ENCODE results near the gene NMB.
"Not testable (repeated sequence)": the region's sequence is repeated elsewhere in the genome, so short reads cannot be mapped to it uniquely, and the experiment has no call there.

The NMB gene

GRCh38 chr15:84642640-84643039, 15.4 kb downstream of the NMB start:
- no CpG with 5 or more reads among the region's 2 CpGs for WGBS (ENCODE audit: insufficient coverage, insufficient read length)
- not testable (repeated sequence) for H3K27me3 ChIP-seq (ENCODE audit: control insufficient read depth, insufficient read depth, low read length); H3K9me3 ChIP-seq (ENCODE audit: control insufficient read depth, insufficient read depth, low read length); DNase-seq (ENCODE audit: low read depth, low spot score); H3K27ac ChIP-seq (ENCODE audit: low read length); H3K4me3 ChIP-seq (ENCODE audit: low read length); H3K4me1 ChIP-seq (ENCODE audit: control insufficient read depth, insufficient read depth, low read length)
- H3K36me3 ChIP-seq (ENCODE audit: control insufficient read depth, insufficient read depth, low read length) = peaks cover 30% of the 10 kb centered on the region

DNA sequence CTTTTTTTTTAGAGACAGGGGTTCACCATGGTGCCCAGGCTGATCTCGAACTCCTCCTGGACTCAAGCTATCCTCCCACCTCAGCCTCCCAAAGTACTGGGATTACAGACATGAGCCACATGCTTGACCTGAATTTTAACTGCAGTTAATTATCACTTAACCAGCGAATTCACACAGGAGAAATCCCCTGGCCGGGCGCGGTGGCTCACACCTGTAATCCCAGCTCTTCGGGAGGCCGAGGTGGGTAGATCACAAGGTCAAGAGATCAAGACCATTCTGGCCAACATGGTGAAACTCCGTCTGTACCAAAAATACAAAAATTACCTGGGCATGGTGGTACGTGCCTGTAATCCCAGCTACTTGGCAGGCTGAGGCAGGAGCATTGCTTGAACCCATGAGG, 16.1 kb downstream of the NMB start:
- DNase-seq (ENCODE audit: low read depth, low spot score); H3K27me3 ChIP-seq (ENCODE audit: control insufficient read depth, insufficient read depth, low read length); H3K4me3 ChIP-seq (ENCODE audit: low read length); H3K9me3 ChIP-seq (ENCODE audit: control insufficient read depth, insufficient read depth, low read length); H3K4me1 ChIP-seq (ENCODE audit: control insufficient read depth, insufficient read depth, low read length); H3K27ac ChIP-seq (ENCODE audit: low read length): not testable (repeated sequence)
- WGBS (ENCODE audit: insufficient coverage, insufficient read length) = no CpG with 5 or more reads among the region's 9 CpGs
- peaks cover 26% of the 10 kb centered on the region for H3K36me3 ChIP-seq (ENCODE audit: control insufficient read depth, insufficient read depth, low read length)

- no peaks in the 10 kb centered on the region for H3K27me3 ChIP-seq (ENCODE audit: control insufficient read depth, insufficient read depth, low read length)
- no peak overlapping the region for H3K27ac ChIP-seq (ENCODE audit: low read length)
- H3K4me3 ChIP-seq (ENCODE audit: low read length) = no peak overlapping the region
- peaks cover 5% of the 10 kb centered on the region; the same call in 1 of the 2 replicates for H3K36me3 ChIP-seq (ENCODE audit: control insufficient read depth, insufficient read depth, low read length)
- no peak for DNase-seq (ENCODE audit: low read depth, low spot score)
- H3K9me3 ChIP-seq (ENCODE audit: control insufficient read depth, insufficient read depth, low read length) = no peaks in the 10 kb centered on the region
- no peaks in the 10 kb centered on the region for H3K4me1 ChIP-seq (ENCODE audit: control insufficient read depth, insufficient read depth, low read length)
- WGBS (ENCODE audit: insufficient coverage, insufficient read length) = no CpG with 5 or more reads among the region's 3 CpGs
Measured at GRCh38 chr15:84638103-84638502, 19.9 kb downstream of the NMB start.

GRCh38 chr15:84634228-84634837, 23.7 kb downstream of the NMB start:
- Histone ChIP-seq H3K9me3 (ENCODE audit: control insufficient read depth, insufficient read depth, low read length) (no peaks in the 10 kb centered on the region), H3K27ac (ENCODE audit: low read length) (no peak overlapping the region), H3K27me3 (ENCODE audit: control insufficient read depth, insufficient read depth, low read length) (no peaks in the 10 kb centered on the region), H3K4me3 (ENCODE audit: low read length) (peak overlapping the region; percentile 38; the same call in 1 of the 2 replicates), H3K36me3 (ENCODE audit: control insufficient read depth, insufficient read depth, low read length) (no peaks in the 10 kb centered on the region), H3K4me1 (ENCODE audit: control insufficient read depth, insufficient read depth, low read length) (no peaks in the 10 kb centered on the region; the same call in 1 of the 2 replicates)
- no peak for DNase-seq (ENCODE audit: low read depth, low spot score)
- 100% methylated on average over 2 of the region's 23 CpGs for WGBS (ENCODE audit: insufficient coverage, insufficient read length)

DNA sequence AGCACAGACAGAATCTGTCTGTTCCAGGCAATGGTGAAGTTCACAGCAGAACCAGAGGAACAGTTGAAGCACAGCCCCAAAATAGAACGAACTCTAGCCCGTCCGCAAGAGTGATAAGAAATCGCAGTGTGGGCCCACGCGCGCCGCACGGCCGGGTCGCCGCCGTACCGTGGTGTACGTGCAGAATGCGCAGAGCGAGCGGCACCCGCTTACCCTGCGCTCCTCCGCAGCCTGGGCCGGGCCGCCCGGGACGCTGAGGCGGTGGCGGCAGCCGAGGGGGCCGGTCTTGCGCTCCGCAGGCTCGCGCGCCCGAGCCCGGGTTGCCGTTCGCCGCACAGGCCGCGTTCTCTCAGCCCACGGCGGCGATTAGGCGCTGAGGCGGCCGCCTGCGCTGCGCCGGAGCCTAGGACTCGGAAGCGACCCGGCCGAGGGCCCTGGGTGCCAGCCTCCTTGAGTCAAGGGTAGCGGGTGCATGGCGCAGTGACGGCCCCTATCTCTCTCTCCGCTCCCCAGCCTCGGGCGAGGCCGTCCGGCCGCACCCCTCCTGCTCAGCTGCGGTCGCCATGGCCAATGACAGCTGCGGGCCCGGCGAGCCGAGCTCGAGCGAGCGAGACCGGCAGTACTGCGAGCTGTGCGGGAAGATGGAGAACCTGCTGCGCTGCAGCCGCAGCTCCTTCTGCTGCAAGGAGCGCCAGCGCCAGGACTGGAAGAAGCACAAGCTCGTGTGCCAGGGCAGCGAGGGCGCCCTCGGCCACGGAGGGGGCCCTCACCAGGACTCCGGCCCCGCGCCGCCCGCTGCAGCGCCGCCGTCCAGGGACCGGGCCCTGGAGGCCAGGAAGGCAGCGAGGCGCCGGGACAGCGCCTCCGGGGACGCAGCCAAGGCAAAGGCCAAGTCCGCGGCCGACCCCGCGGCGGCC, 24.4 kb downstream of the NMB start:
- H3K4me3 ChIP-seq (ENCODE audit: low read length) = peak overlapping the region; percentile 38; the same call in 1 of the 2 replicates
- no peaks in the 10 kb centered on the region; the same call in 1 of the 2 replicates for H3K4me1 ChIP-seq (ENCODE audit: control insufficient read depth, insufficient read depth, low read length)
- no peak for DNase-seq (ENCODE audit: low read depth, low spot score)

GRCh38 chr15:84631706-84632272, 26.2 kb downstream of the NMB start:
- Histone ChIP-seq H3K27ac (ENCODE audit: low read length) (no peak overlapping the region), H3K4me1 (ENCODE audit: control insufficient read depth, insufficient read depth, low read length) (no peaks in the 10 kb centered on the region; the same call in 1 of the 2 replicates), H3K27me3 (ENCODE audit: control insufficient read depth, insufficient read depth, low read length) (no peaks in the 10 kb centered on the region), H3K9me3 (ENCODE audit: control insufficient read depth, insufficient read depth, low read length) (no peaks in the 10 kb centered on the region), H3K36me3 (ENCODE audit: control insufficient read depth, insufficient read depth, low read length) (no peaks in the 10 kb centered on the region), H3K4me3 (ENCODE audit: low read length) (peak overlapping the region; percentile 46; the same call in 1 of the 2 replicates)
- no peak for DNase-seq (ENCODE audit: low read depth, low spot score)
- no CpG with 5 or more reads among the region's 7 CpGs for WGBS (ENCODE audit: insufficient coverage, insufficient read length)

More for the DNA sequence above, 24.4 kb downstream of the NMB start:
- Histone ChIP-seq H3K9me3 (ENCODE audit: control insufficient read depth, insufficient read depth, low read length) (no peaks in the 10 kb centered on the region), H3K36me3 (ENCODE audit: control insufficient read depth, insufficient read depth, low read length) (no peaks in the 10 kb centered on the region), H3K27ac (ENCODE audit: low read length) (no peak overlapping the region), H3K27me3 (ENCODE audit: control insufficient read depth, insufficient read depth, low read length) (no peaks in the 10 kb centered on the region)
- no CpG with 5 or more reads among the region's 105 CpGs for WGBS (ENCODE audit: insufficient coverage, insufficient read length)

- H3K9me3 ChIP-seq (ENCODE audit: control insufficient read depth, insufficient read depth, low read length) = no peaks in the 10 kb centered on the region; the same call in 1 of the 2 replicates
- no peaks in the 10 kb centered on the region for H3K36me3 ChIP-seq (ENCODE audit: control insufficient read depth, insufficient read depth, low read length)
- WGBS (ENCODE audit: insufficient coverage, insufficient read length) = no CpG with 5 or more reads among the region's 9 CpGs
- no peak overlapping the region for H3K27ac ChIP-seq (ENCODE audit: low read length)
- DNase-seq (ENCODE audit: low read depth, low spot score) = no peak
- H3K4me3 ChIP-seq (ENCODE audit: low read length) = no peak overlapping the region
- no peaks in the 10 kb centered on the region; the same call in 1 of the 2 replicates for H3K4me1 ChIP-seq (ENCODE audit: control insufficient read depth, insufficient read depth, low read length)
- H3K27me3 ChIP-seq (ENCODE audit: control insufficient read depth, insufficient read depth, low read length) = no peaks in the 10 kb centered on the region
Measured at GRCh38 chr15:84629033-84629432, 29.0 kb downstream of the NMB start.

DNA sequence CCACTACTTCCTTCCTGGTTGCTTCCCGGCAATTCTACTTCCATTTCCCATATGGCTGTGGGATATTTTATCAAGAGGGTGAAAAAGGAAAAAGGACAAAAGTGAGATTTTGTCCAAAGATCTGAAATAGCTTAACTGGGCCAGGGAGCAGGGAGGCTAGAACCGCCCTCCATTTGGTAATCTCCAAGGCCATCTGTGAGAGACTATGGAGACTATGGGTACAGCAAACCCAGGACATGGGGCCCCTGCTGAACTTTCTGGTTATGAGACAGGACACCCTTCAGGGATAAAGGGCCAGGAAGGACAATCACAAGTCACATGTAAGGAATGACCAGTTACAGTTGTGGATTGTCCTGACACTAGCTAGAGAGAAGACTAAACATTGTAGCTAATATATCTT, 32.9 kb downstream of the NMB start:
- H3K27me3 ChIP-seq (ENCODE audit: control insufficient read depth, insufficient read depth, low read length) = peaks cover 1% of the 10 kb centered on the region; the same call in 1 of the 2 replicates
- DNase-seq (ENCODE audit: low read depth, low spot score) = no peak
- no peak overlapping the region for H3K27ac ChIP-seq (ENCODE audit: low read length)
- H3K4me1 ChIP-seq (ENCODE audit: control insufficient read depth, insufficient read depth, low read length) = no peaks in the 10 kb centered on the region
- H3K9me3 ChIP-seq (ENCODE audit: control insufficient read depth, insufficient read depth, low read length) = peaks cover 17% of the 10 kb centered on the region
- peaks cover 22% of the 10 kb centered on the region for H3K36me3 ChIP-seq (ENCODE audit: control insufficient read depth, insufficient read depth, low read length)
- WGBS (ENCODE audit: insufficient coverage, insufficient read length) = no CpG with 5 or more reads among the region's 2 CpGs
- no peak overlapping the region for H3K4me3 ChIP-seq (ENCODE audit: low read length)

- WGBS (ENCODE audit: insufficient coverage, insufficient read length) = no CpG with 5 or more reads among the region's 7 CpGs
- Histone ChIP-seq H3K4me1 (ENCODE audit: control insufficient read depth, insufficient read depth, low read length) (no peaks in the 10 kb centered on the region), H3K36me3 (ENCODE audit: control insufficient read depth, insufficient read depth, low read length) (peaks cover 22% of the 10 kb centered on the region), H3K9me3 (ENCODE audit: control insufficient read depth, insufficient read depth, low read length) (peaks cover 17% of the 10 kb centered on the region), H3K4me3 (ENCODE audit: low read length) (no peak overlapping the region), H3K27ac (ENCODE audit: low read length) (no peak overlapping the region), H3K27me3 (ENCODE audit: control insufficient read depth, insufficient read depth, low read length) (peaks cover 1% of the 10 kb centered on the region; the same call in 1 of the 2 replicates)
- no peak for DNase-seq (ENCODE audit: low read depth, low spot score)
Measured at GRCh38 chr15:84624359-84624758, 33.6 kb downstream of the NMB start.

- Histone ChIP-seq H3K36me3 (ENCODE audit: control insufficient read depth, insufficient read depth, low read length) (peaks cover 22% of the 10 kb centered on the region), H3K27ac (ENCODE audit: low read length) (no peak overlapping the region), H3K9me3 (ENCODE audit: control insufficient read depth, insufficient read depth, low read length) (peaks cover 17% of the 10 kb centered on the region), H3K4me3 (ENCODE audit: low read length) (no peak overlapping the region), H3K4me1 (ENCODE audit: control insufficient read depth, insufficient read depth, low read length) (no peaks in the 10 kb centered on the region), H3K27me3 (ENCODE audit: control insufficient read depth, insufficient read depth, low read length) (peaks cover 1% of the 10 kb centered on the region; the same call in 1 of the 2 replicates)
- whole genome bisulfite sequencing (ENCODE audit: insufficient coverage, insufficient read length) = no CpG with 5 or more reads among the region's 17 CpGs
- no peak for DNase-seq (ENCODE audit: low read depth, low spot score)
Measured at GRCh38 chr15:84621358-84621979, 36.5 kb downstream of the NMB start.
